ENCODE results near the gene USP1. TPM values are rescaled to one million over a fixed set of nuclear protein-coding genes. Genes with fewer than 3 reads are reported as not detected.

Gene USP1
- total RNA-seq, result 12.3 and 15.2 TPM in 2 replicates

GRCh38 chr1:62436466-62437272, at the start of gene USP1:
TSS of gene USP1 (plus strand) at chr1:62437049. CDS start at chr1:62439868, 2,819 bp downstream.

Other genes starting within 250 kb of the USP1 start
- gene L1TD1, start 242.2 kb upstream of the USP1 start, total RNA-seq, result under 0.01 TPM in 1 of 2 replicates, not detected in the other
- gene KANK4, start 117.6 kb upstream of the USP1 start, total RNA-seq, result 0.09 and 0.28 TPM in 2 replicates
- not detected in 2 replicates for gene ANGPTL3, start 160.5 kb downstream of the USP1 start, total RNA-seq